Measurements from ENCODE around the gene MUC12. TPM values are rescaled to one million over a fixed set of nuclear protein-coding genes. Genes with fewer than 3 reads are reported as not detected.
"Not testable (repeated sequence)": the region's sequence is repeated elsewhere in the genome, so short reads cannot be mapped to it uniquely, and the experiment has no call there.

MUC12 gene
- total RNA-seq, 1 experiment from 2014 or later: not detected

- not testable (repeated sequence) for DNase-seq (ENCODE audit: low spot score)
These were observed 22.9 kb downstream of the MUC12 start for GRCh38 chr7:100992280-100992679.

GRCh38 chr7:100994671-100995070 is 25.3 kb downstream of the MUC12 start:
- DNase-seq (ENCODE audit: low spot score): not testable (repeated sequence)

DNA sequence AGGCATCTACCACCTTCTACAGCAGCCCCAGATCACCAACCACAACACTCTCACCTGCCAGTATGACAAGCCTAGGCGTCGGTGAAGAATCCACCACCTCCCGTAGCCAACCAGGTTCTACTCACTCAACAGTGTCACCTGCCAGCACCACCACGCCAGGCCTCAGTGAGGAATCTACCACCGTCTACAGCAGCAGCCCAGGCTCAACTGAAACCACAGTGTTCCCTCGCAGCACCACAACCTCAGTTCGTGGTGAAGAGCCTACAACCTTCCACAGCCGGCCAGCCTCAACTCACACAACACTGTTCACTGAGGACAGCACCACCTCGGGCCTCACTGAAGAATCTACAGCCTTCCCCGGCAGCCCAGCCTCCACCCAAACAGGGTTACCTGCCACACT is 29.2 kb downstream of the MUC12 start:
- DNase-seq (ENCODE audit: low spot score): not testable (repeated sequence)

DNA sequence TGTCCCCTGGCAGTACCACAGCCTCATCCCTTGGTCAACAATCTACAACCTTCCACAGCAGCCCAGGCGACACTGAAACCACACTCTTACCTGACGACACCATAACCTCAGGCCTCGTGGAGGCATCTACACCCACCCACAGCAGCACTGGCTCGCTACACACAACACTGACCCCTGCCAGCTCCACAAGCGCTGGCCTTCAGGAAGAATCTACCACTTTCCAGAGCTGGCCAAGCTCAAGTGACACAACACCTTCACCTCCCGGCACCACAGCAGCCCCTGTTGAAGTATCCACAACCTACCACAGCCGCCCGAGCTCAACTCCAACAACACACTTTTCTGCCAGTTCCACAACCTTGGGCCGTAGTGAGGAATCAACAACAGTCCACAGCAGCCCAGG is 30.0 kb downstream of the MUC12 start:
- DNase-seq (ENCODE audit: low spot score): not testable (repeated sequence)

DNA sequence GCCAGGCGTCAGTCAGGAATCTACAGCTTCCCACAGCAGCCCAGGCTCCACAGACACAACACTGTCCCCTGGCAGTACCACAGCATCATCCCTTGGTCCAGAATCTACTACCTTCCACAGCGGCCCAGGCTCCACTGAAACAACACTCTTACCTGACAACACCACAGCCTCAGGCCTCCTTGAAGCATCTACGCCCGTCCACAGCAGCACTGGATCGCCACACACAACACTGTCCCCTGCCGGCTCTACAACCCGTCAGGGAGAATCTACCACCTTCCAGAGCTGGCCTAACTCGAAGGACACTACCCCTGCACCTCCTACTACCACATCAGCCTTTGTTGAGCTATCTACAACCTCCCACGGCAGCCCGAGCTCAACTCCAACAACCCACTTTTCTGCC is 30.7 kb downstream of the MUC12 start:
- DNase-seq (ENCODE audit: low spot score): not testable (repeated sequence)

- DNase-seq (ENCODE audit: low spot score): not testable (repeated sequence)
These were observed 33.0 kb downstream of the MUC12 start for GRCh38 chr7:101002333-101002732.

DNA sequence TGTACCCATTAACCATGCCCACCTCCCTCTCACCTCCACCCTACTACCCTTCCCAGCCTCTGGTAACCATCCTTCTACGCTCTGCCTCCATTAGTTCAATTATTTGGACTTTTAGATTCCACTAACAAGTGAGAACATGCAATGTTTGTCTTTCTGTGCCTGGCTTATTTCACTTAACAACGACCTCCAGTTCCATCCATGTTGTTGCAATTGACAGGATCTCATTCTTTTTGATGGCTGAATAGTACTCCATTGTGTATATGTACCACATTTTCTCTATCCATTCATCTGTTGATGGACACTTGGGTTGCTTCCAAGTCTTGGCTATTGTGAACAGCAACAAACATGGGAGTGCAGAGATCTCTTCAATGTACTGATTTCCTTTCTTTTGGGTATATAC is 38.0 kb downstream of the MUC12 start:
- DNase-seq (ENCODE audit: low spot score): not testable (repeated sequence)

GRCh38 chr7:101009629-101010028 is 40.3 kb downstream of the MUC12 start:
- no peak for DNase-seq (ENCODE audit: low spot score)

GRCh38 chr7:101012931-101013330 is 43.6 kb downstream of the MUC12 start:
- no peak for DNase-seq (ENCODE audit: low spot score)

DNA sequence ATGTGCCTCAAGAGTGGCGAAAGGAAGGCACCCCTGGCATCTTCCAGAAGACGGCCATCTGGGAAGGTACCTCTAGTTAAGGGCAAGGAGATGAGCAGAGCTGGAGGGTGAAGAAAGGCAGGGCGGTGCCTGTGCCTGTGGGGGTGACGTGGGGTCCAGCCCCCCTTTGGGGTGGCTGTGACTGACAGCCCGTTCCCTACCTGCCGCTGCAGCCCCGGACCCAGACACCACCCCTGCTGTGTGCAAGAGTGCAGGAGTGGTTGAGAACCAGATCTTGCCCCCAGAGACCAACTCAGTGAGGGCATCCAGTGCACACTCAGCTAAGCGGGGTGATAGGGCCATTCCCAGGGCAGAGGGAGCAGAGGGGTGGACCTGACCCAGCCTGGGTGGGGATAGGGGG is 46.3 kb downstream of the MUC12 start:
- no peak for DNase-seq (ENCODE audit: low spot score)

GRCh38 chr7:101017064-101017777 is 47.9 kb downstream of the MUC12 start:
- DNase-seq (ENCODE audit: low spot score): peak; percentile 93

- DNase-seq (ENCODE audit: low spot score): no peak
These were observed 49.2 kb downstream of the MUC12 start for GRCh38 chr7:101018271-101019167.

GRCh38 chr7:101020444-101020843 is 51.1 kb downstream of the MUC12 start:
- no peak for DNase-seq (ENCODE audit: low spot score)

DNA sequence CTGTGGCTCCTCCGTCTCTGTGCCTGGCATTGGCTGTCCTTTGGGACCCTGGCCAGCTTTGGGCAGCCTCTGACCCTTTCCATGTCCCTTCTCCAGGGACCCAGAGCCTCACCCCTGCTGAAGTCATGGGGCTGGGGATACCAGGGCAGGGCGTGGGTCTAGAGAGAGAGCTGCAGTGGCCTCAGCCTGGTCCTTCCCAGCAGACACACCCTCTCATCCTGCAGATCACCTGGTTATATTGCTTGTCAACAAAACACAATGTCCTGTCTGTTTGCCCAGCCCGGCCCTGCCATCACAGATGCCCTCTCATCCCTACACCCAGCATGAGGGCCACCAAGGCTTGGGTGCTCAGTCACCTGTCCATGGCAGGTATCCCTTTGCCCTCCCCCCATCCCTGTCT is 52.3 kb downstream of the MUC12 start:
- no peak for DNase-seq (ENCODE audit: low spot score)

- no peak for DNase-seq (ENCODE audit: low spot score)
These were observed 54.5 kb downstream of the MUC12 start for GRCh38 chr7:101023839-101024238.

- DNase-seq (ENCODE audit: low spot score): no peak
These were observed 61.7 kb downstream of the MUC12 start for GRCh38 chr7:101031082-101031481.

DNA sequence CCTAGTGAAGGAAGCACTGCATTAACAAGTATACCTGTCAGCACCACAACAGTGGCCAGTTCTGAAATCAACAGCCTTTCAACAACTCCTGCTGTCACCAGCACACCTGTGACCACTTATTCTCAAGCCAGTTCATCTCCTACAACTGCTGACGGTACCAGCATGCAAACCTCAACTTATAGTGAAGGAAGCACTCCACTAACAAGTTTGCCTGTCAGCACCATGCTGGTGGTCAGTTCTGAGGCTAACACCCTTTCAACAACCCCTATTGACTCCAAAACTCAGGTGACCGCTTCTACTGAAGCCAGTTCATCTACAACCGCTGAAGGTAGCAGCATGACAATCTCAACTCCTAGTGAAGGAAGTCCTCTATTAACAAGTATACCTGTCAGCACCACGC is 66.6 kb downstream of the MUC12 start:
- DNase-seq (ENCODE audit: low spot score): no peak

GRCh38 chr7:101041283-101041682 is 71.9 kb downstream of the MUC12 start:
- not testable (repeated sequence) for DNase-seq (ENCODE audit: low spot score)

GRCh38 chr7:101058355-101058754 is 89.0 kb downstream of the MUC12 start:
- peak; percentile 47 for DNase-seq (ENCODE audit: low spot score)

DNA sequence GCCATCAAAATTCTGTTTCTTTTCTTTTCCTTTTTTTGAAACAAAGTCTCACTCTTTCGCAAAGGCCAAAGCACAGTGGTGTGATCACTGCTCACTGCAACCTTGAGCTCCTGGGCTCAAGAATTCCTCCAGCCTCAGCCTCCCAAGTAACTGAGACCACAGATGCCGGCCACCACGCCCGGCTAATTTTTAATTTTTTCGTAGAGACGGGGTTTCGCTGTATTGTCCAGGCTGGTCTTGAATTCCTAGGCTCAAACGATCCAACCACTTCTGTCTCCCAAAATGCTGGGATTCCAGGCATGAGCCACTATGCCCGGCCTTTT is 90.2 kb downstream of the MUC12 start:
- DNase-seq (ENCODE audit: low spot score): no peak

- no peak for DNase-seq (ENCODE audit: low spot score)
These were observed 91.6 kb downstream of the MUC12 start for GRCh38 chr7:101060992-101061391.

- not testable (repeated sequence) for DNase-seq (ENCODE audit: low spot score)
These were observed 94.8 kb downstream of the MUC12 start for GRCh38 chr7:101064176-101064550.

GRCh38 chr7:101065162-101065561 is 95.8 kb downstream of the MUC12 start:
- DNase-seq (ENCODE audit: low spot score): not testable (repeated sequence)

Data from A172 (cell line).